Natural killer cell (primary cell): ENCODE results near the gene ANTKMT. TPM values are rescaled to one million over a fixed set of nuclear protein-coding genes. Genes with fewer than 3 reads are reported as not detected.
"Not testable (repeated sequence)": the region's sequence is repeated elsewhere in the genome, so short reads cannot be mapped to it uniquely, and the experiment has no call there.

Experiments used
- ATAC-seq, 3 donors: fragments of 150-1000 bp in 2 of 3; fragments of 200-7000 bp in 1 of 3; cut with Tn5 transposase; 1 replicate in 1 of 3; 2 replicates in 2 of 3; pipeline ENCODE4 v1.10.0; 2021; ENCODE audit warnings: mild to moderate bottlenecking in 2 of 3, moderate library complexity in 2 of 3
- DNase-seq, 2 donors: peaks; one replicate each; pipeline versions ENCODE4 v3.0.0 to v3.0.0-alpha.2; 2013 to 2021; ENCODE audit warnings: mixed read lengths in 1 of 2
- H3K27ac ChIP-seq: one replicate; pipeline ENCODE4 v1.5.1; 2013; ENCODE audit warnings: mild to moderate bottlenecking, low read length
- H3K27me3 ChIP-seq: one replicate; pipeline ENCODE4 v1.6.1; 2013; ENCODE audit warnings: low read length; ENCODE audit not compliant: control insufficient read depth, insufficient read depth
- H3K36me3 ChIP-seq: one replicate; pipeline ENCODE4 v1.6.1; 2013; ENCODE audit warnings: low read length; ENCODE audit not compliant: control insufficient read depth, insufficient read depth
- H3K4me1 ChIP-seq: one replicate; pipeline ENCODE4 v1.6.1; 2013; ENCODE audit warnings: low read length; ENCODE audit not compliant: control insufficient read depth, insufficient read depth
- H3K4me3 ChIP-seq: one replicate; pipeline ENCODE4 v1.5.1; 2013; ENCODE audit warnings: low read length
- H3K9me3 ChIP-seq: one replicate; pipeline ENCODE4 v1.6.1; 2013; ENCODE audit warnings: low read length; ENCODE audit not compliant: control insufficient read depth, insufficient read depth
- H3K27ac Mint-ChIP-seq, 2 donors: one replicate each; pipeline ENCODE4 v1.8.0; 2022; ENCODE audit warnings: mild to moderate bottlenecking in 2 of 2, mixed read lengths in 2 of 2, moderate library complexity in 1 of 2
- H3K27me3 Mint-ChIP-seq, 2 donors: one replicate each; pipeline ENCODE4 v1.8.0; 2022; ENCODE audit warnings: low read depth in 2 of 2, mixed read lengths in 2 of 2
- H3K36me3 Mint-ChIP-seq: one replicate; pipeline ENCODE4 v1.8.0; 2022; ENCODE audit warnings: mixed read lengths
- H3K4me1 Mint-ChIP-seq, 2 donors: one replicate each; pipeline ENCODE4 v1.8.0; 2022; ENCODE audit warnings: mixed read lengths in 2 of 2
- H3K4me3 Mint-ChIP-seq: one replicate; pipeline ENCODE4 v1.8.0; 2022; ENCODE audit warnings: mild to moderate bottlenecking, moderate library complexity, mixed read lengths
- H3K9me3 Mint-ChIP-seq, 2 donors: one replicate each; pipeline ENCODE4 v1.8.0; 2022; ENCODE audit warnings: mixed read lengths in 2 of 2
- CTCF ChIP-seq: fragments of 200-600 bp; IDR thresholded peaks from one replicate; pipeline ENCODE4 v1.8.0; 2022; ENCODE audit warnings: antibody characterized with exemption
- WGBS: methylation state at CpG from one replicate; pipeline ENCODE4 v1.1.7; 2013; ENCODE audit warnings: missing lambda C conversion rate; ENCODE audit not compliant: insufficient coverage; 5-methylcytosine and 5-hydroxymethylcytosine counted together
- intact Hi-C: fragments of 100-400 bp; cut with micrococcal nuclease; formaldehyde crosslinking; loops from one replicate; pipeline ENCODE4 v1.14.2; 2022
- total RNA-seq, 4 donors: library from RNA; stranded (reverse); fragments of 120-200 nt in 1 of 4; gene quantifications; one replicate each; pipeline versions ENCODE4 v1.2.3 to v1.2.4, GENCODE V29; 2013 to 2022

The ANTKMT gene
- total RNA-seq, 3 donors from 2014 or later (not counting 1 experiment from before 2014, with no cell fraction given): 33.7 to 39.0 (median 37.7) TPM

DNA sequence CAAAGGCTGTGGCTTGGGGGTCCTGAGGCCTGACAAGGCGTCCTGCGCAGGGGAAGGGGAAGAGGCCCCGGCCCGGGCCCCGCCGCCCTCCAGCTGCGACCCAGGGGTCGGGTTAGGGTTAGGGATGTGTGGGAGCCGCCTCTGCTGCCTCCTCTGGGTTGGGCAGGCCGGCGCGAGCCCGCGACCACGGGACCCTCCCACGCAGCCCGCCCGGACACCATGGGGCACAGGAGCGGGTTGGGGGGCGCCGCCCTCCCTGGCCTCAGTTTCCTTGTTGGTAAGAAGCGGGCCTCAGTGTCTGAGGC, 19.5 kb downstream of the ANTKMT start:
- intact Hi-C loops: loop anchor here (2.0 kb wide), 1 partner anchor 26 kb away; the partner anchor contains the start of gene METRN
- no peak for DNase-seq
- no peaks in the 10 kb centered on the region for H3K9me3 ChIP-seq
- Mint-ChIP-seq H3K4me1 (no peaks in the 10 kb centered on the region), H3K27ac (peak overlapping the region in 1 of 2 donors; percentile 71), H3K4me3 (peak overlapping the region; percentile 84), H3K9me3 (no peaks in the 10 kb centered on the region), H3K36me3 (no peaks in the 10 kb centered on the region), H3K27me3 (no peaks in the 10 kb centered on the region)
- no peak for TF ChIP-seq CTCF
- peaks cover 16% of the 10 kb centered on the region for H3K4me1 ChIP-seq
- H3K27me3 ChIP-seq: no peaks in the 10 kb centered on the region
- WGBS: under 1% methylated on average over 22 of the region's 22 CpGs
- H3K27ac ChIP-seq: peak overlapping the region; percentile 74
- ATAC-seq: peak; percentile 11 to 15 (median 13)
- peaks cover 11% of the 10 kb centered on the region for H3K36me3 ChIP-seq
- peak overlapping the region; percentile 82 for H3K4me3 ChIP-seq

DNA sequence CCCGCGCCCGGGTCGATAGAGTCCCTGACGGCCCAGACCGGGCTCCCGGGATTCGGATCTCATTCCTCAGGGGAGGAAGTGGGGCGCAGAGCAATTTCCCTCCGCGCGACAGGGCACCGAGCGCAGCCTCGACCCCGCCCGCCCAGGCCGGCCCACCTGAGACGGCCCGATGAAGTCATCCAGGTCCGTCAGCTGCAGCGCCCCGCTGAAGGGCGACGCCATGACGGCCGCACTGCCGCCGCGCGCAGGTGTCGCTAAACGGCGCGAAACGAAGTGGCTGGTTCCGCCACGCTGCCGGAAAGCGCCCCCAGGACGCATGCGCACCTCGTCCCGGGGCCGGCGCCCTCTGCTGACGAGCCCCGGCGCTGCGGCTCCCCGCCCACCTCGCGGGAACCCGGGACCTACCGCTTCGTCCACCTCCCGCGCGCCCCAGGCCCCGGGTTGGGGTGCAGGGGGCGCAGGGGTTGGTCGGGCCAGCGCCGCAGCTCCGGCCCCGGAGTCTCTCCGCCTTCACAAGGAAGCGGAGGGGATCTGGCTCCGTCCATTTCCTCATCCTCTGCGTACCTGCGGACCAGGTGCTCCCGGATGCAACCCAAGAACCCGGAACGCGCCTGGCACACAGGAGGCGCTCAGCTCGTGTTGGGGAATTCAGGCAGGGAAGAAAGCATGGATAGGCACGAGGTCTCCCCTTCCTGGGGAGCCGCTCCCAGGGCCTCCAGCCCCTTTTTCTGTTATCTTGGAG, 20.0 kb downstream of the ANTKMT start, which contains the start of gene CIAO3:
CIAO3 (minus strand) TSS at position 234 of the 742 bp plus-strand sequence; CDS start at position 222, 12 bp downstream.
- WGBS: under 1% methylated on average over 79 of the region's 79 CpGs
- Histone ChIP-seq H3K9me3 (no peaks in the 10 kb centered on the region), H3K27me3 (no peaks in the 10 kb centered on the region), H3K4me1 (peaks cover 16% of the 10 kb centered on the region), H3K36me3 (peaks cover 11% of the 10 kb centered on the region), H3K27ac (peak within 1 kb of the TSS; percentile 74), H3K4me3 (peak within 1 kb of the TSS; percentile 82)
- intact Hi-C loops: loop anchor here (2.0 kb wide), 1 partner anchor 26 kb away; the partner anchor contains the start of gene METRN
- Mint-ChIP-seq H3K4me3 (peak within 1 kb of the TSS; percentile 84), H3K9me3 (no peaks in the 10 kb centered on the region), H3K36me3 (no peaks in the 10 kb centered on the region), H3K4me1 (no peaks in the 10 kb centered on the region), H3K27me3 (no peaks in the 10 kb centered on the region), H3K27ac (peak within 1 kb of the TSS; percentile 6 to 71)
- peak; percentile 93 to 95 for DNase-seq
- peak; percentile 94 for TF ChIP-seq CTCF
- peak; percentile 92 to 95 (median 92) for ATAC-seq

DNA sequence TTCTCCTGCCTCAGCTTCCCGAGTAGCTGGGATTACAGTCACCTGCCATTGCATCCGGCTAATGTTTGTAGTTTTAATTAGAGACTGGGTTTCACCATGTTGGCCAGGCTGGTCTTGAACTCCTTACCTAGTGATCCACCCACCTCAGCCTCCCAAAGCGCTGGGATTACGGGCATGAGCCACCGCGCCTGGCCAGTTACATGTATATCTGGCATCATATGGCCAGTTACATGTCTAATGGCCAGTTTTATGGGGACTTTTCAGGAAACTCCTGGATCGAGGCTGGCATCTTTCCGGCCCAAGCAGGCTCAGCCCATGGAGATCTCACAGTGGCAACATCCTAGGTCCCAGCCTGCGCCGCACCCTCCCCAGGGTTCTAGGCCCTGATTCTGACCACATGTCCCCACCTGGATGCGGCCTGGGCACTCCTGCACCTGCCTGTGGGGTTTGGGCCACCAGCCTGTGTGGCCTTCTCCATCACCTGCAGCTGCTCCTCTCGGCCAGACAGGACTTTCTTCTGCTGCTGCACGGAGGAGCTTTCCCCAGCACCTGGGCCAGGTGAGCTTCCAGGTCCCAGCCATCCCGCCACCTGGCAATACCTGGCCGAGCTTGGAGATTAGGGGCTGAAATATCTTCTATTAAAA, 21.2 kb downstream of the ANTKMT start:
- H3K36me3 Mint-ChIP-seq: no peaks in the 10 kb centered on the region
- TF ChIP-seq CTCF: no peak
- 97% methylated on average over 15 of the region's 15 CpGs for WGBS
- H3K27me3 Mint-ChIP-seq: no peaks in the 10 kb centered on the region
- H3K9me3 ChIP-seq: no peaks in the 10 kb centered on the region
- H3K4me1 Mint-ChIP-seq: no peaks in the 10 kb centered on the region
- H3K4me3 ChIP-seq: no peak overlapping the region
- peak overlapping the region; percentile 75 for H3K4me3 Mint-ChIP-seq
- no peaks in the 10 kb centered on the region for H3K9me3 Mint-ChIP-seq
- H3K4me1 ChIP-seq: peaks cover 16% of the 10 kb centered on the region
- H3K36me3 ChIP-seq: peaks cover 7% of the 10 kb centered on the region
- ATAC-seq (no peak), DNase-seq (no peak)
- H3K27ac ChIP-seq: no peak overlapping the region
- intact Hi-C loops: loop anchor here (2.0 kb wide), 1 partner anchor 27 kb away; the partner anchor contains the start of gene METRN
- no peaks in the 10 kb centered on the region for H3K27me3 ChIP-seq
- peak overlapping the region in 1 of 2 donors; percentile 6 for H3K27ac Mint-ChIP-seq

DNA sequence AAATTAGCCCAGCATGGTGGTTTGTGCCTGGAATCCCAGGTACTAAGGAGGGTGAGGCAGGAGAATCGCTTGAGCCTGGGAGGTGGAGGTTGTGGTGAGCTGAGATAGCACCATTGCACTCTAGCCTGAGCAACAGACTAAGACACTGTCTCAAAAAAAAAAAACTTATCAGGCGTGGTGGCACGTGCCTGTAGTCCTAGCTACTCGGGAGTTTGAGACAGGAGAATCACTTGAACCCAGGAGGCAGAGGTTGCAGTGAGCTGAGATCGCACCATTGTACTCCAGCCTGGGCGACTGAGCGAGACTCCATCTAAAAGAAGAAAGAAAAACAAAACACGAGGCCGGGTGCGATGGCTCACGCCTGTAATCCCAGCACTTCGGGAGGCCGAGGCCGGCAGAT, 21.9 kb downstream of the ANTKMT start:
- H3K4me1 Mint-ChIP-seq, DNase-seq, H3K36me3 ChIP-seq, H3K4me3 ChIP-seq, H3K27ac Mint-ChIP-seq, ATAC-seq, intact Hi-C loops, H3K27me3 Mint-ChIP-seq, H3K4me3 Mint-ChIP-seq, H3K9me3 Mint-ChIP-seq, H3K36me3 Mint-ChIP-seq, H3K27me3 ChIP-seq, H3K27ac ChIP-seq, H3K9me3 ChIP-seq: not testable (repeated sequence)
- WGBS: 92% methylated on average over 14 of the region's 14 CpGs
- peaks cover 16% of the 10 kb centered on the region for H3K4me1 ChIP-seq
